HL-60 (cell line): Measurements from ENCODE around the gene GTF2A1L.
"Not testable (repeated sequence)": the region's sequence is repeated elsewhere in the genome, so short reads cannot be mapped to it uniquely, and the experiment has no call there.

Experiments used
- DNase-seq, 2 experiments: peaks; one replicate each; pipeline ENCODE4 v3.0.0-alpha.2; 2010 to 2020; ENCODE audit warnings: low read depth in 1 of 2, low spot score in 1 of 2
- H3K27ac ChIP-seq: fragments of 250-450 bp; sonication (Bioruptor Pico); replicated peaks from 2 replicates; pipeline ENCODE4 v1.5.1; 2020; ENCODE audit warnings: mild to moderate bottlenecking, moderate library complexity
- H3K27me3 ChIP-seq: fragments of 250-450 bp; sonication (Bioruptor Pico); 2 replicates; pipeline ENCODE4 v1.5.1; 2021; ENCODE audit warnings: mild to moderate bottlenecking, moderate library complexity; ENCODE audit not compliant: insufficient read depth, poor library complexity, severe bottlenecking
- H3K4me3 ChIP-seq: replicated peaks from 2 replicates; pipeline ENCODE4 v1.5.1; 2011; ENCODE audit warnings: mild to moderate bottlenecking, control low read depth, low read length; ENCODE audit not compliant: insufficient read depth
- GABPA ChIP-seq: IDR thresholded peaks from 2 replicates; pipeline ENCODE4 v1.6.1; 2012; ENCODE audit warnings: low read depth
- POLR2AphosphoS5 ChIP-seq: IDR thresholded peaks from 2 replicates; pipeline ENCODE4 v1.6.1; 2012; ENCODE audit warnings: low read depth
- SPI1 ChIP-seq: IDR thresholded peaks from 2 replicates; pipeline ENCODE4 v1.6.1; 2012; ENCODE audit warnings: low read depth, mild to moderate bottlenecking, borderline replicate concordance
- TF ChIP-seq, protein P1 (sequence below): IDR thresholded peaks from one replicate; pipeline ENCODE4 v1.5.1; 2011; ENCODE audit warnings: low read length, control low read depth, inconsistent platforms; ENCODE audit not compliant: insufficient read depth
- TF ChIP-seq, protein P2 (sequence below): IDR thresholded peaks from 2 replicates; pipeline ENCODE4 v1.6.1; 2012; ENCODE audit warnings: low read depth; ENCODE audit not compliant: insufficient replicate concordance

Gene GTF2A1L

DNA sequence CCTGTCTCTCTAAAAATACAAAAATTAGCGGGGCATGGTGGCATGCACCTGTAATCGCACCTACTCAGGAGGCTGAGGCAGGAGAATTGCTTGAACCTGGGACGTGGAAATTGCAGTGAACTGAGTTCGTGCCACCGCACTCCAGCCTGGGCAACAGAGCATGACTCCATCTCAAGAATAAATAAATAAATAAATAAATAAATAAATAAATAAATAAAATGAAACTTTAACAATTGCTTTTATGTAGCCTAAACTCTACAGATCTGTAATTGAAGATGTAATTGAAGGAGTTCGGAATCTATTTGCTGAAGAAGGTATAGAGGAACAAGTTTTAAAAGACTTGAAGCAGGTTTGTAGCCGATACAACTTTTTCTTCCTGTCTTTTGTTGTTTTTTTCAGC is 2.9 kb downstream of the GTF2A1L start:
- no peak for DNase-seq
- TF ChIP-seq GABPA (no peak), POLR2AphosphoS5 (no peak), SPI1 (no peak)
- TF ChIP-seq, protein P1, sequence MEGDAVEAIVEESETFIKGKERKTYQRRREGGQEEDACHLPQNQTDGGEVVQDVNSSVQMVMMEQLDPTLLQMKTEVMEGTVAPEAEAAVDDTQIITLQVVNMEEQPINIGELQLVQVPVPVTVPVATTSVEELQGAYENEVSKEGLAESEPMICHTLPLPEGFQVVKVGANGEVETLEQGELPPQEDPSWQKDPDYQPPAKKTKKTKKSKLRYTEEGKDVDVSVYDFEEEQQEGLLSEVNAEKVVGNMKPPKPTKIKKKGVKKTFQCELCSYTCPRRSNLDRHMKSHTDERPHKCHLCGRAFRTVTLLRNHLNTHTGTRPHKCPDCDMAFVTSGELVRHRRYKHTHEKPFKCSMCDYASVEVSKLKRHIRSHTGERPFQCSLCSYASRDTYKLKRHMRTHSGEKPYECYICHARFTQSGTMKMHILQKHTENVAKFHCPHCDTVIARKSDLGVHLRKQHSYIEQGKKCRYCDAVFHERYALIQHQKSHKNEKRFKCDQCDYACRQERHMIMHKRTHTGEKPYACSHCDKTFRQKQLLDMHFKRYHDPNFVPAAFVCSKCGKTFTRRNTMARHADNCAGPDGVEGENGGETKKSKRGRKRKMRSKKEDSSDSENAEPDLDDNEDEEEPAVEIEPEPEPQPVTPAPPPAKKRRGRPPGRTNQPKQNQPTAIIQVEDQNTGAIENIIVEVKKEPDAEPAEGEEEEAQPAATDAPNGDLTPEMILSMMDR, result no peak
- TF ChIP-seq, protein P2, sequence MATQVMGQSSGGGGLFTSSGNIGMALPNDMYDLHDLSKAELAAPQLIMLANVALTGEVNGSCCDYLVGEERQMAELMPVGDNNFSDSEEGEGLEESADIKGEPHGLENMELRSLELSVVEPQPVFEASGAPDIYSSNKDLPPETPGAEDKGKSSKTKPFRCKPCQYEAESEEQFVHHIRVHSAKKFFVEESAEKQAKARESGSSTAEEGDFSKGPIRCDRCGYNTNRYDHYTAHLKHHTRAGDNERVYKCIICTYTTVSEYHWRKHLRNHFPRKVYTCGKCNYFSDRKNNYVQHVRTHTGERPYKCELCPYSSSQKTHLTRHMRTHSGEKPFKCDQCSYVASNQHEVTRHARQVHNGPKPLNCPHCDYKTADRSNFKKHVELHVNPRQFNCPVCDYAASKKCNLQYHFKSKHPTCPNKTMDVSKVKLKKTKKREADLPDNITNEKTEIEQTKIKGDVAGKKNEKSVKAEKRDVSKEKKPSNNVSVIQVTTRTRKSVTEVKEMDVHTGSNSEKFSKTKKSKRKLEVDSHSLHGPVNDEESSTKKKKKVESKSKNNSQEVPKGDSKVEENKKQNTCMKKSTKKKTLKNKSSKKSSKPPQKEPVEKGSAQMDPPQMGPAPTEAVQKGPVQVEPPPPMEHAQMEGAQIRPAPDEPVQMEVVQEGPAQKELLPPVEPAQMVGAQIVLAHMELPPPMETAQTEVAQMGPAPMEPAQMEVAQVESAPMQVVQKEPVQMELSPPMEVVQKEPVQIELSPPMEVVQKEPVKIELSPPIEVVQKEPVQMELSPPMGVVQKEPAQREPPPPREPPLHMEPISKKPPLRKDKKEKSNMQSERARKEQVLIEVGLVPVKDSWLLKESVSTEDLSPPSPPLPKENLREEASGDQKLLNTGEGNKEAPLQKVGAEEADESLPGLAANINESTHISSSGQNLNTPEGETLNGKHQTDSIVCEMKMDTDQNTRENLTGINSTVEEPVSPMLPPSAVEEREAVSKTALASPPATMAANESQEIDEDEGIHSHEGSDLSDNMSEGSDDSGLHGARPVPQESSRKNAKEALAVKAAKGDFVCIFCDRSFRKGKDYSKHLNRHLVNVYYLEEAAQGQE, result no peak
- Histone ChIP-seq H3K27ac (no peak overlapping the region), H3K4me3 (no peak overlapping the region), H3K27me3 (no peaks in the 10 kb centered on the region)

DNA sequence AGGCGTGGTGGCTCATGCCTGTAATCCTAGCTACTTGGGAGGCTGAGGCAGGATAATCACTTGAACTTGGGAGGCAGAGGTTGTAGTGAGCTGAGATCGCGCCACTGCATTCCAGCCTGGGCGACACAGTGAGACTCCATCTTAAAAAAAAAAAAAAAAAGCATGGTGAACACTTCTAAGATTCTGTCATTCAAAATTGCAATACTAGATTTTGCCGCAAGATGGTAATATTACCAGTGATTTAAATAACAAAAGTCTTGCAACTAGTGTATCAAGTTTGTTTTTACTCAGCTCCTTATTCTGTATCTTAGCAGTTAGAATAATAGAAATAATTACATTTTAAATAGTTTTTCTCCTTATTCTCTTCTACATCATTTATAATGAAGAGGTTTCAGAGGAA is 5.0 kb downstream of the GTF2A1L start:
- not testable (repeated sequence) for DNase-seq, H3K27me3 ChIP-seq, H3K27ac ChIP-seq, H3K4me3 ChIP-seq

DNA sequence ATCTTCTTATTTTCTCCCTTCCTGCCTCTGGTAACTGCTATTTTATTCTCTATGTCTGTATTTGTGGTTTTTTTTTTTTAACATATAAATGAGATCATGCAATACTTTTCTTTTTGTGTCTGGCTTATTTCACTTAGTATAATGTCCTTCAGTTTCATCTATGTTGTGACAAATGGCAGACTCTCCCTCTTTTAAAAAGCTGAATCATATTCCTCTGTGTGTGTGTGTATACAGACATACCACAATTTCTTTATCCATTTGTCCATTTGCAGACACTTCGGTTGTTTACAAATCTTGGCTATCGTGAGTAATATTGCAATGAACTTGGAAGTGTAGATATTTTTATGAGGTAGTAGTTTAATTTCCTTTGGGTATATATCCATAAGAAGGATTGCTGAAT is 7.0 kb downstream of the GTF2A1L start:
- no peak for TF ChIP-seq GABPA
- TF ChIP-seq, protein P1, result no peak
- TF ChIP-seq, protein P2, result no peak
- no peak for DNase-seq

DNA sequence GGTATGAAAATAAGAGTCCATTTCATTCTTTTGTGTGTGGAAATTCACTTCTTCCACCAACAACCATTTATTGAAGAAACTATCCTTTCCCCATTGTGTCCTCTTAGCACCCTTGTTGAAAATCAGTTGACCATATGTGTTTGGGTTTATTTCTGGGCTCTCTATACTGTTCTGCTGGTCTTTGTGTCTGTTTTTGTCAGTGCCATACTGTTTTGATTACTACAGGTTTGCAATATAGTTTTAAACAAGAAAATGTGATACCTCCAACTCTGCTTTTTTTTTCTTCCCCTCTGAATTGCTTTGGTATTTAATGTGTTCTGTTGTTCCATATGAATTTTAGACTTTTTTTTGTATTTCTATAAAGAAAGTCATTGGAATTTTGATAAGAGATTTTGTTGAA is 8.4 kb downstream of the GTF2A1L start:
- Histone ChIP-seq H3K27me3 (no peaks in the 10 kb centered on the region), H3K27ac (no peak overlapping the region), H3K4me3 (no peak overlapping the region)
- no peak for DNase-seq
- TF ChIP-seq, protein P2, result no peak
- TF ChIP-seq GABPA, result no peak
- TF ChIP-seq, protein P1, result no peak
- TF ChIP-seq SPI1, result no peak
- TF ChIP-seq POLR2AphosphoS5, result no peak

More for the DNA sequence above, 7.0 kb downstream of the GTF2A1L start:
- Histone ChIP-seq H3K27ac (no peak overlapping the region), H3K4me3 (no peak overlapping the region), H3K27me3 (no peaks in the 10 kb centered on the region)
